Measurements from ENCODE around the gene DDX27. TPM values are rescaled to one million over a fixed set of nuclear protein-coding genes. Genes with fewer than 3 reads are reported as not detected.

Gene DDX27
- total RNA-seq, result 49.6 and 52.2 TPM in 2 replicates

GRCh38 chr20:49219091-49219923 lies at the start of gene DDX27:
Gene DDX27 (plus strand): TSS chr20:49219416. CDS start chr20:49219449, 33 bp downstream.
- Histone ChIP-seq H3K4me3 (ENCODE audit: low read depth, low read length) (peak within 1 kb of the TSS; percentile 89), H3K27me3 (ENCODE audit: control insufficient read depth, insufficient read depth, low read length) (no peaks in the 10 kb centered on the region), H3K36me3 (ENCODE audit: control insufficient read depth, insufficient read depth, low read length) (peaks cover 2% of the 10 kb centered on the region)
- peak; percentile 86 for DNase-seq (ENCODE audit: low read depth)
- no peak for TF ChIP-seq CTCF (IDR thresholded peaks at IDR 0.05; ENCODE audit: insufficient read depth, low read length, poor library complexity, severe bottlenecking)

GRCh38 chr20:49169547-49169946 lies 49.7 kb upstream of the DDX27 start:
- Histone ChIP-seq H3K27me3 (ENCODE audit: control insufficient read depth, insufficient read depth, low read length) (no peaks in the 10 kb centered on the region), H3K4me3 (ENCODE audit: low read depth, low read length) (no peak overlapping the region), H3K36me3 (ENCODE audit: control insufficient read depth, insufficient read depth, low read length) (no peaks in the 10 kb centered on the region)
- DNase-seq (ENCODE audit: low read depth), result no peak
- TF ChIP-seq CTCF (IDR thresholded peaks at IDR 0.05; ENCODE audit: insufficient read depth, low read length, poor library complexity, severe bottlenecking), result no peak

GRCh38 chr20:49170714-49171113 lies 48.5 kb upstream of the DDX27 start:
- no peaks in the 10 kb centered on the region for H3K27me3 ChIP-seq (ENCODE audit: control insufficient read depth, insufficient read depth, low read length)
- H3K4me3 ChIP-seq (ENCODE audit: low read depth, low read length), result no peak overlapping the region
- H3K36me3 ChIP-seq (ENCODE audit: control insufficient read depth, insufficient read depth, low read length), result no peaks in the 10 kb centered on the region
- no peak for DNase-seq (ENCODE audit: low read depth)
- no peak for TF ChIP-seq CTCF (IDR thresholded peaks at IDR 0.05; ENCODE audit: insufficient read depth, low read length, poor library complexity, severe bottlenecking)

GRCh38 chr20:49171909-49172308 lies 47.3 kb upstream of the DDX27 start:
- Histone ChIP-seq H3K36me3 (ENCODE audit: control insufficient read depth, insufficient read depth, low read length) (no peaks in the 10 kb centered on the region), H3K27me3 (ENCODE audit: control insufficient read depth, insufficient read depth, low read length) (no peaks in the 10 kb centered on the region), H3K4me3 (ENCODE audit: low read depth, low read length) (no peak overlapping the region)
- DNase-seq (ENCODE audit: low read depth), result no peak
- no peak for TF ChIP-seq CTCF (IDR thresholded peaks at IDR 0.05; ENCODE audit: insufficient read depth, low read length, poor library complexity, severe bottlenecking)

- Histone ChIP-seq H3K27me3 (ENCODE audit: control insufficient read depth, insufficient read depth, low read length) (no peaks in the 10 kb centered on the region), H3K4me3 (ENCODE audit: low read depth, low read length) (no peak overlapping the region), H3K36me3 (ENCODE audit: control insufficient read depth, insufficient read depth, low read length) (no peaks in the 10 kb centered on the region)
- no peak for DNase-seq (ENCODE audit: low read depth)
- no peak for TF ChIP-seq CTCF (IDR thresholded peaks at IDR 0.05; ENCODE audit: insufficient read depth, low read length, poor library complexity, severe bottlenecking)
Observed at GRCh38 chr20:49172413-49172812, 46.8 kb upstream of the DDX27 start.

- DNase-seq (ENCODE audit: low read depth), result no peak
- no peak overlapping the region for H3K4me3 ChIP-seq (ENCODE audit: low read depth, low read length)
- no peaks in the 10 kb centered on the region for H3K27me3 ChIP-seq (ENCODE audit: control insufficient read depth, insufficient read depth, low read length)
- TF ChIP-seq CTCF (IDR thresholded peaks at IDR 0.05; ENCODE audit: insufficient read depth, low read length, poor library complexity, severe bottlenecking), result no peak
- H3K36me3 ChIP-seq (ENCODE audit: control insufficient read depth, insufficient read depth, low read length), result peaks cover 1% of the 10 kb centered on the region
Observed at GRCh38 chr20:49174183-49174582, 45.0 kb upstream of the DDX27 start.
